Embryonic facial prominence (tissue), 1 donor: Measurements from ENCODE around the gene GPANK1.
"Not testable (repeated sequence)": the region's sequence is repeated elsewhere in the genome, so short reads cannot be mapped to it uniquely, and the experiment has no call there.

ENCODE experiments used
- DNase-seq: peaks from one replicate; pipeline ENCODE4 v3.0.0-alpha.2; 2016; ENCODE audit errors: extremely low spot score

GPANK1 gene

DNA sequence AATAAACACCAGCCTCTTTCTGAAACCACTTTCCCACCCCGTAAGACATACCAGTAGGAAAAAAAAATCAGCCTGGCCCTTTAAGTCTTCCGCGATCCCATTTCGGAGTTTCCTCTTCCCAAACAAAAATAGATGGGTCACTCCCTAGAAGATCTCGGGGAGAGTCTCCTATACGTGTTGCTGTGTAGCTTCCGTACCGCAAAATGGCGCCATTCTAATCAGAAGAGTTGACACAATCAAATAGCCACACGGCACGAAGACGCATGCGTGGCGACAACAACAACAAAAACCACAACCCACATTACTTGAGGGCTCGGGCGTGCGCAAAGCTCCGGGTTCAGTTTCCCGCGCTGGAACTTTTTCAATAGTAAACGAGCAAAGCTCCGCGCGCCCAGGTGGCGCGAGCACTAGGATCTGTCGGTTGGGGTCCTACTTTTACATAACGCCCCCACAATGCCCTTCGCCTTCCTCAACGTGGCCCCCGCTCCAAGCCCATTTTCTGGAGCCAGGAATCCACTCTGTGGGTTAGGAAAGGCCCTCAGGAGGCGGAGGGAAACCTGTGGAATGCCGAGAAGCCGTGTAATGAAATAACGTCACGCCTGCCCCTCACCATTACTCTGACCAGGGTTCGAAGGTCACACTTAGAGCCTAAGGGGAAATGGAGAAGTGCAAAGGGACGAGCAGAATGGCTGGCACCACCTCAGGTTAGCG lies at the start of gene GPANK1:
TSS of gene GPANK1 (minus strand) at position 208 of the 711 bp plus-strand sequence. CDS start 519 bp downstream, outside the sequence.
- peak; percentile 93 for DNase-seq

DNA sequence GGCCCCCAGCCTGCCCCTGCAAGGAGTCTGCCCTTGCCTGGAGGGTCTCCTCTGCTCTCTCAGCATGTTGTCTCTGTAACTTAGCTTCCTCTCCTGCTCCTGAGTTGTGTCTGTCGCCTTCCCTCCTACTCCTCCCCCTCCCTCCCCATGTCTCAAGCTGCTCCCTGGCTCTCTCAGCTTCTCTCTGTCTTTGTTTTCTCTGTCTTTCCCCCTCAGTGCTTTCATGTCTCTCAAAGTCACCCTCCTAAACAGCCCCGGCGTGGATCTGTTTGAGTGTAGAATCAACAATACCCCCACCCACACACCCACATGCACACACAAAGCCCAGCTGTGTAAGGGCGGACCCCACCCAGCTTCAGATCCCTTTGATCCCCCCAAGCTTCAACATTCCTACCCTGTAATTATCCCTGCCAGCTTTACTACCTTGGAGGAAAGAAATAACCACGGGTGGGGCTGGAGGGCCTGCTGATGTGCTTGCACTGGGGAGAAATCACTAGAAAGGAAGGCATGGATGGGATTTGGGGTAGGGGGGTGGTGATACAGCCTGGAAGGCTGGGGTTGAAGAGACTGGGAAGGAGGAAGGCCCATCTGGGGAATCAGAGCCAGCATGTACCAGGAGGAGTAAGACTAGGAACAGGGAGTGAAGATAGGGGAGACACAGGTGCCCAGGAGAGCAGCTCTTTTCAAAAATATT lies 49.3 kb upstream of the GPANK1 start:
- peak; percentile 29 for DNase-seq

DNA sequence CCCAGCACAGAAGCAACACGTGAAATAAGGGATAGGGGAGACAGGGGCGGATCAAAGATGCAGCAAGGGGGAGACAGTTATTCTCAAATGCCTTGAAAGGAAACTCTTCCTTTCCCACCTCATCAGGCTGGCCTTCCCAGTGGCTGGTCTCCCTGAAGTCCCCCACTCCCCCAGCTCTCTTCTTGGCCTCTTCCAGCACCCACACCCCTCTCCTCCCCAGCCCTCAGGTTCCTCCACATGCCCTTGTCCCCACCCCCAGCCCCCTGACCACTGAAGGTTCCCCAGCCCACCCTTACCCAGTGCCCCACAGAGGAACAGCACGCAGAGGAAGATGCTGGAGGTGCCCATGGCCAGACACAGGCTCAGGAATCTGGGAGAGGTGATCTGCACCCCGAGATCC lies 48.7 kb upstream of the GPANK1 start:
- DNase-seq: no peak

DNA sequence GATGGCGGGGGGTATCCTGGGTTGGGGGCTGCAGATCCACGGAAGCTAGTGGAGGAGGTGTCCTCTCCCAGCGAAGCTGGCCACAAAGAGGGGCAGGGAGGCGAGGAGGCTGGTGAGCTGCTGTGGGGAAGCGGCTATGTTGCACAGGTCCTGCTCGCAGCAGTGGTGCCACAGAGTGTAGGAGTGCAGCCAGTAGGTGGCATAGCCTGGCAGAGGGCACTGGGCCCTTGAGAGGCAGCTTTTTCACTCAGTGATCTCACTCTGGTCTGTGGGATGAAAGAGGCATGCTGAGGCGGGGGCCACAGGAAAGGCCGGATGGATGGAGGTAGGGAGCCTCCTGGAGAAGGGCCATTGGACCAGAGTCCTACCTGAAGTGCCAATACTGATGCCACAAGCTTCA lies 47.5 kb upstream of the GPANK1 start:
- no peak for DNase-seq

DNA sequence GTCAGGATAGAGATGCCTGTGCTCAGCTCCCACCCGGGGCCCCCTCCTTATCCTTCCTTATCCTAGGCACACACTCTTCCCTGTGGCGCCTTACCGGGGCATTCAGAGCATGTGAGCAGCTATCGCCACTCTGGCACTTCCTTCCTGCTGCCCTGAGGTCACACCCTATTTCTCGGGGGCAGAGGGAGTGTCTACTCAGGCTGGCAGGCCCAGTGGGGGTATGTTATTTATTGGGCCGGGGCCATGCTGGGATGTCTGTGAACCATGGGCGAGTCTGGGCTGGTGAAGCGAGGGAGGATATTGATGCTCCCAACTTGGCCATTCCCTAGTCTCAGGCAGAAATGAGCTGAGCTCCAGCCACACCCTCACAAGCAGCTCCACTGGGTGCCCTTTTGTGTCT lies 46.4 kb upstream of the GPANK1 start:
- DNase-seq: no peak

DNA sequence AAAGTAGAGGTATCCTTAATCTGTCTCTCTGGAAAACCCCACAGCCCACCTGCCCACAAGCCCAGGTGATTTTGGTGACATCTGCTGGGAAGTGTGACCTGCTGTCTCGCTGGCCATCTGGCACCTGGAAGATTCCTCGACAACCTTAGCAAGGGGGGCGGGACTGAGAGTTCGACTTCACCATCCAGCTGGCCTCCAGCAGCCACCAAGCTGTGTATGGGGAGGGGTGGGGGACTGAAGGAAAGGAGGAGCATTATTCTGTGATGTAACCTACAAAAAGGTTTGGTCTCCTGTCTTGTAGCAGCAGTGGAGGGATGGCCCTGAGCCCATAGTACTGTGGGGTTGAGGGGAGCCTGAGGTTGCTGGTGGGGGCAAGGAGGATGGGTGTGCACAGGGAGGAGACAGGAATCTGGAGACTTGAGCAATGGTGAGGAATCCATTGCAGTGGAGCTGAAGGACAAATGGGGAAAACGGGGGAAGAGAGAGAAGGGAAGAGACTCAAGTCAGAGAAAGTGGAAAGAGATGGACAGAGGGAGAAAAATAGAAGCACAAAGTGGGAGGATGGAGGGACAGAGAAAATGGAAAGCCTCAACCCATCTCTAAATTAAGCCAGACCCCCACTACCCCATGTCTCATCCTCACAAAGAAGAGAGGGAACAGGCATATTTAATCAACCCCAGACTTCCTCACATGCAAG lies 45.9 kb upstream of the GPANK1 start:
- no peak for DNase-seq

DNA sequence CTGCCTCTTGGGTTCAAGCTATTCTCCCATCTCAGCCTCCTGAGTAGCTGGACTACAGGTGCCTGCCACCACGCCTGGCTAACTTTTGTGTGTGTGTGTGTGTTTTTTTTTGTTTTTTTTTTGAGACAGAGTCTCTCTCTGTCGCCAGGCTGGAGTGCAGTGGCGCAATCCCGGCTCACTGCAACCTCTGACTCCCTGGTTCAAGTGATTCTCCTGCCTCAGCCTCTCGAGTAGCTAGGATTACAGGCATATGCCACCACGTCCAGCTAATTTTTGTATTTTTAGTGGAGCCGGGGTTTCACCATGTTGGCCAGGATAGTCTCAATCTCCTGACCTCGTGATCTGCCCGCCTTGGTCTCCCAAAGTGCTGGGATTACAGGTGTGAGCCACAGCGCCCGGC lies 44.4 kb upstream of the GPANK1 start:
- DNase-seq: not testable (repeated sequence)

DNA sequence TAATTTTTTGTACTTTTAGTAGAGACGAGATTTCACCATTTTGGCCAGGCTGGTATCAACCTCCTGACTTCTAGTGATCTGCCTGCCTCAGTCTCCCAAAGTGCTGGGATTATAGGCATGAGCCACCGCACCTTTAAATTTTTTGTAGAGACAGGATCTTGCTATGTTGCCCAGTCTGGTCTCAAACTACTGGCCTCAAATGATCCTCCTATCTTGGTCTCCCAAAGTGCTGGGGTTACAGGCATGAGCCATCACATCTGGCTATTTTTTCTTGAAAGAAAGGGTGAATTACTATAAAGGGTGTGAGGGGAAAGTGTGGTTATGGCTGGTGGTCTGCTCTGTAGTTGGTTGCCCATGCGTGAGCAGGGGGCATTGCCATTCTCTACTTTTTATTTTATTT lies 43.4 kb upstream of the GPANK1 start:
- DNase-seq: no peak

DNA sequence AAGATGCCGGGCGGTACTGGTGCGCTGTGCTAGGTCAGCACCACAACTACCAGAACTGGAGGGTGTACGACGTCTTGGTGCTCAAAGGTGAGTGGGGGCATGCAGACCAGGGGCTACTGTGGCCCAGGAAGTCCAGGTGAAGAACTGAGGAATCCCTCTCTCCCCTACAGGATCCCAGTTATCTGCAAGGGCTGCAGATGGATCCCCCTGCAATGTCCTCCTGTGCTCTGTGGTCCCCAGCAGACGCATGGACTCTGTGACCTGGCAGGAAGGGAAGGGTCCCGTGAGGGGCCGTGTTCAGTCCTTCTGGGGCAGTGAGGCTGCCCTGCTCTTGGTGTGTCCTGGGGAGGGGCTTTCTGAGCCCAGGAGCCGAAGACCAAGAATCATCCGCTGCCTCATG lies 42.9 kb upstream of the GPANK1 start:
- no peak for DNase-seq

DNA sequence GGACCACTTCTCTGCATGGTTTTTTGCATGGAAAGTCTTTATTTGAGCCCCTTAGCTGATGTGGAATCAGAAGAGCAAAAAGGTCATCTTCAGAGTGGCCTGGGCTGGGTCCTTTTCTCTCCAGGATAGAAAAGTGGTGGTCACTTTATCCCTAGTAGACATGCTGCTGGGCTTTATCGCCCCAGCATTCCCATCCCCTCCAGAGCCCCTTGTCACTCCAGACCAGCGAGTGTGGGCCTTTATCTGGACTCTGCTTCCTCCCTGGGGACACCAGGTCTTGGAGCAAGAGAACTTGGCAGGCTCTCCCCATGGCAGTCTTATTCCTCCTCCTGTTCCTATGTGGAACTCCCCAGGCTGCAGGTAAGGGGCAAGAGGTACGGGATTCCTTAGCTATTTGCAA lies 41.8 kb upstream of the GPANK1 start, which contains the start of gene LY6G6F:
TSS of gene LY6G6F (plus strand) at position 268 of the 400 bp plus-strand sequence. CDS start at position 309, 41 bp downstream.
- no peak for DNase-seq

DNA sequence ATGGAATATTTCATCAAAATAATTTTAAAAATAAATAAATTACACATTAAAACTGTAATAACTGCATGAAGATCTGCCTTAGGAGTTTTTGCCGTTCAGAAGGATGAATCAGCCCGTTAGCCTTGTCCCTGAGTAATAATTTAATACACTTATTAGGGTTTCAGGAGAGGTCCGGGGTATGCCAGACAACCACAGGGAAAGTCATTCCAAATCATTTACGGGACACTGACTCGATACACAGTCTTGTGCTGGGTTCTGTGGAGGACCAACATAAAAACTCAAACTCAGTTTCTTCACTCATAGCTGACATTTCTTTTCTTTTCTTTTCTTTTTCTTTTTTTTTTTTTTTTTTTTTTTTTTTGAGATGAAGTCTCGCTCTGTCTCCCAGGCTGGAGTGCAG lies 41.1 kb upstream of the GPANK1 start:
- DNase-seq: no peak

DNA sequence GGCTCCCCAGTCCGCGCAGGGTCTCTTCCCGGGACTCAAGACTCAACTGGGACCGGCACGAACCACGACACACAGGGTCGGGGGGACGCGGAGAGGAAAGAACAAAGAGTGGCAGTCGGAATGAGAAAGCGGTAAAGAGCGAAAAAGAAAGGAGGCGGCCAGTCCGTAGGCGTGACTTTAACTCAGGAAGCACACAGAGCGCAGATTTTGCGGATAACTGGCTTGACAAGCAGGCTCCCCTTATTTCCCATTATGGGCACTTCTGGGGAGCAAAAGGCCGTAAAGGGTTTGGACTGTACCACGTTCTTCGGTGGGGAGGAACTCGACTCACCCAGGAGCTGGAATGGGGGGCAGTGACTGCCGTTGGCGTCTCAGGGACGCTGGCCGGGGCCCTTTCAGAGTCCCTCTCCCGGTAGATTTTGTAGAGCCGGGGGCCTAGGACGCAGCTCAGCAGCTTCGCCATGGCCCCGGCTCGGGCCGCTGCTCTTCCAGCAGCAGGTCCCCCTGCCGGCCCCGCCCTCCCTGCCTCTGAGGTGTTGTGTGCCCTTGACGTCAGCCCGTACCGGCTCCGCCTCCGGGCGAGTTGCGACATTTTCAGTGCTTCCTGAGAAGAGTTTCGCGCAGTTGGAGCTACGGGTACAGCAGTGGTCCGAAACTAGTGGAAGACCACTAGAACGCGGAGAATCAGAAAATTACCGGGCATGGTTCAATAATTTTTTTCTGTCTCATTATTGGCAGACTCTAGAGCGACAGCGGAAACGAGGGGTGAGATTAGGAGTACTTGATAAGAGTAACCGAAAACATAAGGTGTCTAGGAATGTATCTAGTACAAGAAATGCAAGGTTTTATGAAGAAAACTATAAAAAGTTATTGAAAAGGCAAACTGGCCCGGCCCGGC lies 38.3 kb upstream of the GPANK1 start, which contains the start of gene ABHD16A:
TSS of gene ABHD16A (minus strand) at position 506 of the 898 bp plus-strand sequence. CDS start at position 463, 43 bp downstream.
- DNase-seq: peak; percentile 97

DNA sequence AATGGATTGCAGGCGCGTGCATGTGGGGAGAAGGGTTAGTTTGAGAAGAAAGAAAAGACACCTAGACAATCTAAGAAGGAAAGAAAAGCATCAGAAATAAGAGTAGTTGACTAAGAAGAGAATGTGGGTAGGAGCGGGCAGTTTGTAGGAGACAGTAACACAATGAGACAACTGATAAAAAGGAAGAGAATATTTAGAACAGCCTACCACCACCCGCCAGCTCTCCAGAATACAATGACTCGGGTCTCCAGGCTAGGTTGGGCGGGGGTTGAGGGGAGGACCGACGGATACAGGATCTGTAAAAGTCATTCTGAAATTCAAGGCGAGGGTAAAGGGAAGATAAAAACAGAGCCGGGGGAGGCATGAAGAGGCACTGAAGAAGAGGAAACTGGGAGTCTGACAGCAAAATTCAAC lies 37.6 kb upstream of the GPANK1 start:
- no peak for DNase-seq

DNA sequence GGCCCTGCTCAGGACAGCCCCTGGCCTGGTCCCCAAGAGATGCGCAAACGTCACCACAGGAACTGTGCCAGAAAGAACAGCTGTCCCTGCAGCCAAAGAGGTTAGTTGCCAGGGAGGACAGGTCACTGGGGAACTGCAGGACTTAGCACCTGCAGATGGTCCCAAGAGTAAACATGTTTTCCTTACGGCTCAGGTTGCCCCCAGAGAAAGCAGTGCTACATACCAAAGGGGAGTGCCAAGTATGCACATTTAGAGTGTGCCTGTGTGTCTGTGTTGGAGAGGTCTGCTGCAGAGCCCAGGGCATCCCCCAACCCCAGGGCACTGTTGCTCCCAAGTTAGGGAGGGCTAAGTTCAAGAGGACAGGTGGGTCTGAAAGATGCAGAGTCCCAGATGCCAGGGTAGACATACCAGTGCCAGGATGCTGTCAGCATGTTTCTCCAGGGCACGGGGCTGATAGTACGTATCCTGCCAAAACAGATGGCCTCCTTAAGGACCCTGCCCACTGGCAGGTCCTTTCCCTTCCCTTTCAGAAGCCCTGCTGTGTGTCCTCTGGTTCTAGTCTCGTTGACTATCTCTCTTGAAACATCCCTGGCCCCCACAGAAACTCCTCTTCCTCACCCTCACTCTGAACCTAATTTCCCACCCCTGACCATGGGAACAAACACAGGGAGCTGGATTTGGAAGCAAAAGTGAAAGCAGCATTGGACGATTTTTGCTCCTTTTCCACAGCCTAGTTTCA lies 37.0 kb upstream of the GPANK1 start:
- no peak for DNase-seq

DNA sequence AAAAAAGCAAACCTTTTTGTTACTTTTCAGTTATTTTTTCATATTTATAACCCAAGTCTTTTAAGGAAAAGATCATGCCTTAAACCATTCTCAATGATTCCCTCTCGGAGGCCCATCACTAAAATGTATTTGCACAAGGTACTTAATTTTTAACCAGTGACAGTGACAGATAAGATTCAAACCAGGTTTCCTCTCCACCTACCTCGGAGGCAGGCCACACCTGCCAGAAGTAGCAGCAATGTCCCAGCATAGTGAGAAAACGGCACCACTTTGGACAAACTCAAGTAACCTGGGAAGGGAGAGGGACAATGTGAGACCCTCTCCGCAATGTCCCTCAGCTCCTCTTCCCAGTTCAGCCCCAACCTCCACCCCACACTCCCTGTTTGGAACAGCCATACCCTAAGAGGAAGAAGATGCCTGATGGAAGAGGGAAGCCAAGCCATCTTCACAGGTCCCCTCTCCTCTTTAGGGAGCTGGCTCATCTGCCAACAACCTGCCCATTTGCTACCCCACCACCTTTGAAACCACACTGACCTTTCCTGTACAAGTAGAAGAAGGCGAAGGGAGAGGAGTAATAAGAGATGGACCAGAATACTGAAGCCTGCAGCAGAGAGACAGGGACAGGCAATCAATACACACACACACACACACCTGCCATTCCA lies 36.1 kb upstream of the GPANK1 start:
- no peak for DNase-seq

DNA sequence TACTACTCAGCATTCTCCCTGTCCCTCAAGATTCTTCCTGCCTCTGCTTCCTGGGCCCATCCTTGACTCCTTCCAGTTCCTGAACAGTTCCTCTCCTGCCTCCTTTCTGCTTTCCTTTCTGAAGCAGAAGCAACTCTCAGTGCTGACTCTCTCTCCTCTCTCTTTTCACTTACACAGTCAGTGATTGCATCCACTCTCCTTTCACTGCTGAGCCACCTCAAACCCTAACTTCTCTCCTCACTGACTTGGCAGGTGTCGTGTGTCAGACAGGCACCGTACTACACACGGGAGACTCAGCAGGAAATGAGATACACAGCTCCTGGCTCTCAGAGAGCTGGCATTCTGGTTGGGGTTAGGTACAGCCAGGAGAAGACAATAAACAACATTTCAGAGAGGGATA lies 32.8 kb upstream of the GPANK1 start:
- no peak for DNase-seq

DNA sequence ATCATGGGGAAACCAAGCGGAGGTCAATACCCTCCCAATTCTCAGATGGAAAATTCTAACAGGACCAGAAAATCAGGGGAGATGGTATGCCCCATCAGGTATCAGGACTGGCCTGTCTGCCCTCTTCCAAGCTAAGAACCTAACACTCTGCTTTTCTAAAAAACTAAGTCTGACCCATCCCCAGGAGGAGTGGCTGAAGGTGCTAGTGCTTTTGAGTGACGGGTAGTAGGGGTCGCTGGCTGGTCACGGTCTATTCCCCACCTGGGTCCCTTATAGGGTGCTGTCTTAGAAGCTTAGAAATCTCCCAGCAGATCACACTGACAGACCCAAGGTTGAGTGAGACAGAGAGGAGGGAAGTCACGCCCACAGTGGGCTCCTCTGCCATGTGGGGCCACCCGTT lies 28.7 kb upstream of the GPANK1 start:
- DNase-seq: no peak

DNA sequence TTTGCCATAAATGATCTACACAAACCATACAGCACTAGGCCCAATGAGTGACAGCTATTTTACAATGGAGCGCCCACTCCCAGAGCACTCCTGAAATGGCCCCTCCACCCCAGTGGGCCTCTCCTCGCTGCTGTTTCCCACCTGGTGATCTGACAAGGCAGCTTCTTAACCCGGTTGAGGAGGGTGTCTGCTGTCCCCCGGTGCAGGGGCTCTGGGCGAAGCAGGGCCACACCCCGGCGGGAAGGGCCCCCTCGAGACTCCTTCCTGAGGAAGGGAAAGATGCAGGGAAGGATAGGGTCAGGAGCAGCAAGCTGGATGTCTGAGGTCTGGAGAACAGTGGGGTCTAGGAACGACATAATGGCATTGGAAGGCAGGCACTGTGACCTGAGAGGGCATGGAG lies 28.1 kb upstream of the GPANK1 start:
- DNase-seq: no peak

DNA sequence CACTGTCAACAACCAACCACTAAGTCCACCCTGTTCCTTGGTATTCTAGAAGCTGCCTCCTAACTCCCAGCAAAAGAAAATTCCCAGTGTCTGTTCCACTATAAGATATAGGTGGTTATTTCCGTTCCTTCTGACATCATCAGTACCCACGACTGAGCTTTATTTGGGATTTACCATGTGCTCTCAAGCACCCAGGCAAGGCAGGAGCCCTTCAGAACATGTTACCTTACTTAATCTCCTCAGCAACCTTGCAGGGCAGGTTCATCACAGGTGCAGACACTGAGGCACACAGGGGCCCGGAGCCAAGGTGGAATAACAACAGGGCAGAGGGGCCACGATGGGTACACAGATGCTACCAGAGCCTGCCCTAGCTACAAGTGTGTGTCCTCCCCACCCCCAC lies 27.6 kb upstream of the GPANK1 start:
- no peak for DNase-seq

DNA sequence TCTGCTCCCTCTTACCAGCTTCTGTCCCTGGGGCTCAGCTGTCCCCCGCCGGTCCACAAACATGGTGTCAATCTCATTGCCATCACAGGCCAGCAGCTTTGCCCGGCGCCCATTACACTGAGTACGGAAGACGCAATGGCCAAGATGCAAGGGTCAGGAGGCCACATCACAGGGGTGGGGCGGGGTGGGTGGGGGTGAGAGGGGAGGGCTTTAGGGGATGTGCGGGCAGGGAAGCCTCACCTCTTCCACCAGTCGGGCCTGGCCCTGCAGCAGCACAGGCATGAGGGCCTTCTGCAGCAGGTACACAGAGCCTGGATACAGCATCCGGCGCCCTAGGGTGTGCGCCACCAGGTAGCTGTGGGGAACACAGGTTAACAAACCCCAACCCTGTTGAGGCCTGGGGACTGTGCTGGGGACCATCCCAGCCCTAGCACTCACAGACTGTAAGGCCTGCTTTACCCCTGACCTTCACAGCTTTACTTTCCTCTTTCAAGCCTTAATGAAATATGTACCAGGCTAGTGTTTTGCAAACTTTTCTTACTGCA lies 26.8 kb upstream of the GPANK1 start:
- DNase-seq: no peak
